ENCODE results near the gene PRKCB. TPM values are rescaled to one million over a fixed set of nuclear protein-coding genes. Genes with fewer than 3 reads are reported as not detected.

Gene PRKCB
- total RNA-seq, 4 donors from 2014 or later: 7.4 to 21.6 (median 12.9) TPM

DNA sequence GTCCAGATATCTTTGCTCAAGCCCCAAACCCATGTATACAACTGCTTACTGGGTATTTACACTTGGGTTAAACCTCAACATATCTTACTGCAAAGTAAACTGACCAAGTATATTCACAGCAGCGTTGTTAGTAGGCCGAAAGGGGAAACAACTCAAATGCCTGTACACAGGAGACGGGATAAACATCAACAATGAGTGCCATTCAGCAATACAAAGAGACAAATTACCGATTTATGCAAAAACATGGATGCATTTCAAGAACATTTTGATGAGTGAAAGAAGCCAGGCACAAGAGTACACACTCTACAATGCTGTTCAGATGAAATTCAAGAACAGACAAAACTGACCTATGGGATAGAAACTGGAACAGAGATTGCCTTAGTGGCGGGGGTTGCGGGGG lies 284.0 kb downstream of the PRKCB start:
- 86 to 87% methylated on average over 6 of the region's 6 CpGs for WGBS, 2 donors
- intact Hi-C loops (cut with DNase I; ENCODE audit: low total_unique reads): no loop called here
- TF ChIP-seq POLR2A (IDR thresholded peaks at IDR 0.05): no peak
- TF ChIP-seq, protein P1, sequence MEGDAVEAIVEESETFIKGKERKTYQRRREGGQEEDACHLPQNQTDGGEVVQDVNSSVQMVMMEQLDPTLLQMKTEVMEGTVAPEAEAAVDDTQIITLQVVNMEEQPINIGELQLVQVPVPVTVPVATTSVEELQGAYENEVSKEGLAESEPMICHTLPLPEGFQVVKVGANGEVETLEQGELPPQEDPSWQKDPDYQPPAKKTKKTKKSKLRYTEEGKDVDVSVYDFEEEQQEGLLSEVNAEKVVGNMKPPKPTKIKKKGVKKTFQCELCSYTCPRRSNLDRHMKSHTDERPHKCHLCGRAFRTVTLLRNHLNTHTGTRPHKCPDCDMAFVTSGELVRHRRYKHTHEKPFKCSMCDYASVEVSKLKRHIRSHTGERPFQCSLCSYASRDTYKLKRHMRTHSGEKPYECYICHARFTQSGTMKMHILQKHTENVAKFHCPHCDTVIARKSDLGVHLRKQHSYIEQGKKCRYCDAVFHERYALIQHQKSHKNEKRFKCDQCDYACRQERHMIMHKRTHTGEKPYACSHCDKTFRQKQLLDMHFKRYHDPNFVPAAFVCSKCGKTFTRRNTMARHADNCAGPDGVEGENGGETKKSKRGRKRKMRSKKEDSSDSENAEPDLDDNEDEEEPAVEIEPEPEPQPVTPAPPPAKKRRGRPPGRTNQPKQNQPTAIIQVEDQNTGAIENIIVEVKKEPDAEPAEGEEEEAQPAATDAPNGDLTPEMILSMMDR (IDR thresholded peaks at IDR 0.05): no peak
- no peak for DNase-seq (ENCODE audit: low spot score in 2 of 2)
- no peak overlapping the region for H3K4me3 ChIP-seq (ENCODE audit: low read depth, poor library complexity, severe bottlenecking)

DNA sequence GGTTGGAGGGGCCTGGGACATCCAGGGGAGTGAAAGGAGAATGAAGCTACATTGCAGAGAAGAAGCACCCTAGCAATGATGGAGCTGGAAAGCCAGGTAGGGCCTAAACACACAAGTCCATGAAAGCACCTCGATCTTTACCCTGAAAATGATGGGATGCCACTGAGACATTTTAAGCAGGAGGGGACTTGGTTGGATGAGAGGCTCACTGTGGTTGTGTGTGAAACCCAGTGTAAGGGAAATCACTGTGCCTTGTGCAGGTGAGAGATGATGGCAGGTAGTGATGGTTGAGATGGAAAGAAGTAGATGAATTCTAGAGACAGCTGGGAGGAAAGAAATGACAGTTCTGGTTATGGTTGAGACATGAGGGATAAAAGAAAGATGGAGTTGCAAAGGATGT lies 287.5 kb downstream of the PRKCB start:
- no peak overlapping the region for H3K4me3 ChIP-seq (ENCODE audit: low read depth, poor library complexity, severe bottlenecking)
- intact Hi-C loops (cut with DNase I; ENCODE audit: low total_unique reads): no loop called here
- WGBS, 2 donors: 85 to 96% methylated on average over 1 of the region's 1 CpG
- DNase-seq (ENCODE audit: low spot score in 2 of 2): no peak
- TF ChIP-seq POLR2A (IDR thresholded peaks at IDR 0.05): no peak
- TF ChIP-seq, protein P1 (IDR thresholded peaks at IDR 0.05): no peak

DNA sequence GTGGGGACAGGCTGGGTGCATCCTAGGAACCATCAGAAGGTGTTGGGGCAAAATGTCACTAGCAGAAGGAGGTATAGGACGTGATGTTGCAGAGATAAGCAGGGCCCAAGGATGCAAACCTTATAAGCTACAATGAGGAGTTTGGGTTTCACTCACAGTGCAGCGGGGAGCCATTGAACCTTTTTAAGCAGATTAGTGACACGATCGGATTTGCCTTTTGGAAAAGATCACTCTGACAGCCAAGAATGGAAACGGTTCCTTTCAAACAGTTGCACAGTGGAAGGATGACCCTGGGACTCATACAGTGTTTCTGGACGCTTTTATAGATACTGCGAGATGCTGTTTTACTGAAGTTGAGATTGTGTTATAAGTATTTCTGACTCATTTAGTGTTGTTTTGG lies 288.5 kb downstream of the PRKCB start:
- WGBS, 2 donors: 87 to 90% methylated on average over 7 of the region's 7 CpGs
- DNase-seq (ENCODE audit: low spot score in 2 of 2): no peak
- H3K4me3 ChIP-seq (ENCODE audit: low read depth, poor library complexity, severe bottlenecking): no peak overlapping the region
- TF ChIP-seq, protein P1 (IDR thresholded peaks at IDR 0.05): no peak
- no peak for TF ChIP-seq POLR2A (IDR thresholded peaks at IDR 0.05)
- intact Hi-C loops (cut with DNase I; ENCODE audit: low total_unique reads): no loop called here

DNA sequence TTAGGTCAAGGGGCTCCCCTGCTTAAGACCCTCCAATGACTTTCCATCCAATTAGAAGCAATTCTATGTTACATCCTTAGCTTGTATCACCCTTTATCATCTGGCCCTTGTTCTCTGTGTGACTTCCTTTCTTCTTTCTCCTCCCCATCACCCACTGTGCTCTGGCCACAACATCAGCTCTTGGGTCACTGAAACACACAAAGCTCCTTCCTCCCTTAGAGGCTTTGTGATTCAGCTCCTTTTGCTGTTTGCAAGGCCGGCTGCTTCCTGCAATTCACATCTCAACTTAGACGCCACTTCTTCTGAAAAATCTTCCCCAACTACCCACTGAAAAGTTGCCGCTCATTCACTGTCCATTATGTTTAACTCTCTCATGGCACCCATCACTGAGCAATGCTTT lies 289.4 kb downstream of the PRKCB start:
- no peak for DNase-seq (ENCODE audit: low spot score in 2 of 2)
- intact Hi-C loops (cut with DNase I; ENCODE audit: low total_unique reads): no loop called here
- H3K4me3 ChIP-seq (ENCODE audit: low read depth, poor library complexity, severe bottlenecking): no peak overlapping the region
- 50 to 63% methylated on average over 3 of the region's 3 CpGs for WGBS, 2 donors
- TF ChIP-seq, protein P1 (IDR thresholded peaks at IDR 0.05): no peak
- no peak for TF ChIP-seq POLR2A (IDR thresholded peaks at IDR 0.05)

DNA sequence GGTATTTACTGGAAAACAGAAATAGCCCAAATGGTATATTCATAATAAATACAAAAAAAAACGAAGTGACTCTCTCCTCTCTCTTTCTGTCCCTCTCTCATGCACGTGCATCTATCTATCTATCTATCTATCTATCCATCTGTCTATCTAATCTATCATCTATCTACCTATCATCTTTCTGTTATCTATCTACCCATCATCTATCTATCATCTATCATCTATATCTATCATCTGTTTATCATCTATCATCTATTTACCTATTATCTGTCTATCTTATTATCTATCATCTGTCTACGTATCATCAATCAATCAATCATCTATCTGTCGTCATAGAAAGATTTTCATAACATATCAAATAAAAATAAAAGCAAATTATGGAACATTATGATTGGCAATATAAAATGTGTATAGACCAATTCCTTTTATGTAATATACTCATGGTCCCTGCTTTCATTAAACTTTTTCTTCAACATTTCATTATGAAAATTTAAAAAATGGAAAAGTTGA lies 293.7 kb downstream of the PRKCB start:
- intact Hi-C loops (cut with DNase I; ENCODE audit: low total_unique reads): no loop called here
- no peak for DNase-seq (ENCODE audit: low spot score in 2 of 2)
- WGBS, 2 donors: 67 to 76% methylated on average over 4 of the region's 4 CpGs
- TF ChIP-seq POLR2A (IDR thresholded peaks at IDR 0.05): no peak
- TF ChIP-seq, protein P1 (IDR thresholded peaks at IDR 0.05): no peak
- H3K4me3 ChIP-seq (ENCODE audit: low read depth, poor library complexity, severe bottlenecking): no peak overlapping the region

DNA sequence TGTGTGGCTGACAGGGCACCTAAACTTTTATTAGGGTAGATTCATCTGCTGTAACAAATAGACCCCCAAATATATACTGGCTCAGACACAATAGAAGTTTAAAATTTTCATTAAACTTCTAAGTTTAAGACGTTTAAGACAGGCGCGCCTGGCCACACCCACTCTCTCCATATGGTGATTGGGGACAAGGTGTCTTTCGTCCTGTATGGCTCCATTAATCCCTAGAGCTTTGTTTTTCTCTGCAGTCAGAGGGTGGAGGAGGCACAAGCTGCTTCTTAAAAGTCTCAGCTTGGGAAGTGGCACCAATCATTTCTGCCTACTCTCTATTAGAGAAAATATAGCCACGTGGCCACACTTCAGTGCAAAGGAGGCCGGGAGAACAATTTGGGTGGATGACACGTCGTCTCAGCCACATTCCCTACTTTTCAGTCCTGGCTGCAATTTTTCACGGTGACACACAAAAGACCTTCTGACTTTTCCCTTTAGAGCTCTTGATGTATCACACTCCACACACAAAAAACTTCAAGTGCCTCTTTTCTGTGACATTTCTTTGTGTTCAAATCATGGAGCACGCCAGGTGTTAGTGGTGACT lies 294.8 kb downstream of the PRKCB start:
- no peak overlapping the region for H3K4me3 ChIP-seq (ENCODE audit: low read depth, poor library complexity, severe bottlenecking)
- DNase-seq (ENCODE audit: low spot score in 2 of 2): no peak
- 67 to 74% methylated on average over 10 of the region's 10 CpGs for WGBS, 2 donors
- intact Hi-C loops (cut with DNase I; ENCODE audit: low total_unique reads): no loop called here
- TF ChIP-seq, protein P1 (IDR thresholded peaks at IDR 0.05): no peak
- no peak for TF ChIP-seq POLR2A (IDR thresholded peaks at IDR 0.05)
